ENCODE data around the gene AMACR.

Gene AMACR

DNA sequence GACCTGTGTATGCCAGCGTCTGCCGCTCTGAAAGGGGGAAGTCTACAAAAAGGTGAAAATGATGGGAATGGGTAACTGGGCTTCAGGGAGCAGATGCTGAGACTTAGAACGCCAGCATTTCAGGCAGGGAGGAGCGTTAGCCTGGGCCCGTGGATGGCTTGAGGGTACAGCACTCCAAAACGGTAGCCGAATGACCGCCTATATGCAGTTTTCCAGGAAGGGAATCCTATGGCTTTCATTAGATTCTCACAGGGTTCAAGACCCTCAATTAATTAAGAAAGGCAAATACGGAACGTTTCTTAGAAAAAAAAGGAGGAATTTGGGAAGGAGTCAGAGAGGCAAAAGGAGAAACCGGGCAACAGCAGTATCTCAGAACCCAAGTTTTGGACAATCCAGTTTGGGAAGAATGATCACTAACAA, 639 bp downstream of the AMACR start:
- DNase-seq (ENCODE audit: low read depth in 2 of 2), result no peak

- no peak for DNase-seq (ENCODE audit: low read depth in 2 of 2)
Measured at GRCh38 chr5:34005681-34006080, 2.2 kb downstream of the AMACR start.

DNA sequence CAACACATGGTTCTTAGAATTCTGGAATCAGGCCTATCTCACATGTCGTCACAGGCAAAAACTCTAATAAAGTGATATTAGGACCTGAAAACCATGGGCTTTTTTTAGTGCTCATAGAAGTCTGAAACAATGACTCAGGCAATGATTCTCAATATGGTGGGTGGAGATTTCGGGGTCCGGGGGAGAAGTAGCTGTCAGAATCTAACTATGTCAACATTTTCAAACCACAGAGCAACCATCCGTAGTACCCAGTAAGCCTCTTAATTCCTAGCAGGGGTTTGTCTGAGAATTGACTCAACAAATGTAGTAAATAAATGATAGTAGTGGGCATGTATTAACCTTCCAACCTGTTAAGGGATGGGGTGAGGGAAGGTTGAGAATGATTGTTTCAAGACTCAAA, 2.6 kb downstream of the AMACR start:
- no peak for DNase-seq (ENCODE audit: low read depth in 2 of 2)

GRCh38 chr5:34003941-34004340, 3.9 kb downstream of the AMACR start:
- no peak for DNase-seq (ENCODE audit: low read depth in 2 of 2)

GRCh38 chr5:34002629-34003328, 5.1 kb downstream of the AMACR start:
- no peak for DNase-seq (ENCODE audit: low read depth in 2 of 2)

DNA sequence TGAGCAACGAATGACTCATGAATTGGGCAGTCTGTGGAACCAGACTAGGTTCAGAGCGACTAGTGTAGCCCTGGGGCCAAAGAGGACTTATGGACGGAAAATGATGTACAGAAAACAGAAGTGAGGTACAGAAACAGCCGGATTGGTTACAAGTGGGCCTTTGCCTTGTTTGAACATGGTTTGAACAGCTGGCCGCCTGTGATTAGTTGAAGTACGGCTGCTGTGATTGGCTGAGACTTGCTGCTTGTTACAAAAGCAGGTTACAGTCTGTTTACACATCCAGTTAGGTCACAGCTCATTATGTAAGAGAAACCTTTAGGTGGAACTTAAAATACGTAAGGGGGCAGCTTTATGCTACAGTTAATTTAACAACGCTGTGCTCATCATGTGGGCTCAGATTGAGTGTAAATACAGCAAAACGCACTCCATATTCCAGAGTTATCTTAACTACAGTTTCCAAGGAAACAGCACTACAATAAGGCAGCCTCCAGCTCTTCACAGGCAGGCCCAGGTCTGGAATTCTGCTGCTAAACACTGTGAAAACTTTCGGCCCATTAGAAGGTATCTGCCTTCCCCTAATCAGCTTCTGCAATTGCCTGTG, 6.5 kb downstream of the AMACR start:
- DNase-seq (ENCODE audit: low read depth in 2 of 2), result no peak

GRCh38 chr5:33999978-34000377, 7.9 kb downstream of the AMACR start:
- DNase-seq (ENCODE audit: low read depth in 2 of 2), result no peak

GRCh38 chr5:33997331-33997983, 10.4 kb downstream of the AMACR start:
- no peak for DNase-seq (ENCODE audit: low read depth in 2 of 2)

DNA sequence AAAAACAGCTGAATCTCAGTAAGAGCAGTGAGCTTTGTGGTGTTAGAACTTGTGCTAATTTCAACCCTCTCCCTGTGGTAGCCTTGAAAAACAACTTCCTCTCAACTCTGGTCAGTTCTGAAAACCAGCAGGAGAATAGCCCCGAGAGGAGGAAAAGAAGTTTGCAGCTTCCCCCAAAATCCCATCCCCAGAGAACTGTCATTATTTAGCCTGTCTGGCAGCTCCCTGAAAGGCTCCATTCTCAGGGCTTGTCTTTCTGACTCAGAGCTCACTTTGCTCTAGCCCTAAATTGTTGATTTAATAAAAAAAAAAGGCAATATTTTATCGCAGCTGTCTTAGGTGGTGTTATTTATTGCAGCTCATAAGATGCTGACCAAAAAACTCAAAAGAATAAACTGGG, 12.0 kb downstream of the AMACR start:
- DNase-seq (ENCODE audit: low read depth in 2 of 2), result no peak

DNA sequence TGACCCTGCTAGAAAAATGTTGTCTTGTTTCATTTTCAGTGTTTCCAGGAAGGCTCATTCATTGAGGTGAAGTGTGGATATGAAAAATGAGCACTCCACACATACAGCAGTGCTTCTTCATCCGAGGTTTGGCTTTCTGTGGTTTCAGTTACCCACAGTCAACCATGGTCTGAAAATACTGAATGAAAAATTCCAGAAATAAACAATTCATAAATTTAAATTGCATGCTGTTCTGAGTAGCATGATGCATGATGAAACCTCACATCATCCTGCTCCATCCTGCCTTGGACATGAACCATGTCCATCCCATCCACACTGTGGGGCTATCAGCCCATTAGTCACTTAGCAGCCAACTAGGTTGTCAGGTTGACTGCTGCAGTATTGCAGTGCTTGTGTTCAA, 13.0 kb downstream of the AMACR start:
- no peak for DNase-seq (ENCODE audit: low read depth in 2 of 2)

GRCh38 chr5:33992864-33993263, 15.0 kb downstream of the AMACR start:
- no peak for DNase-seq (ENCODE audit: low read depth in 2 of 2)

DNA sequence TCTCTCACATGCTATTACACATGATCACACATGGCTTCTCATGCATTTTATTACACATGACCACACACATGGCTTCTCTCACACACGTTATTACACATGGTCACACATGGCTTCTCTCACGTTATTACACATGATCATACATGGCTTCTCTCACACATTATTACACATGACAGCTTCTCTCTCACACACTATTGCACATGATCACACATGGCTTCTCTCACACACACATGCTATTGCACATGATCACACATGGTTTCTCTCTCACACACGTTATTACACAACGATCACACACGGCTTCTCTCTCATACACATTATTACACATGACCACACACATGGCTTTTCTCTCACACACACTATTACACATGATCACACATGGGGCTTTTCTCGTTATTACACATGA, 22.4 kb downstream of the AMACR start:
- no peak for DNase-seq (ENCODE audit: low read depth in 2 of 2)

DNA sequence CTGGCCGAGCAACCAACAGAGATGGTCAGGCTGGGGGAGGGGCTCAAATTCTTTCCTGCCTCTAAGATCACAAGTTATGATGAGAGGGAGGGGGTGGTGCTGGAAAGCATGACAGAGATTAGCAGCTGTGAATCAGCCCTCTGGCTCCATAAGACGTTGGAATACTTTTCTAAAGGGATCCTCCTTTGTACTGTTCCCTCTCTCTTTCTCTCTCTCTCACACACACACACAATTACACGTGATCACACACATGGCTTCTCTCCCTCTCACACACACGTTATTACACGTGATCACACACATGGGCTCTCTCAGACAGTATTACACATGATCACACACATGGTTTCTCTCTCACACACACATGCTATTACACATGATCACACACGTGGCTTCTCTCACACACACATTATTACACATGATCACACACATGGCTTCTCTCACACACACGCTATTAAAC, 23.2 kb downstream of the AMACR start, which contains the start of gene SLC45A2:
Gene SLC45A2, minus strand, starts transcription at position 23 of the 454 bp plus-strand sequence. CDS start 110 bp downstream, outside the sequence.
- no peak for DNase-seq (ENCODE audit: low read depth in 2 of 2)

GRCh38 chr5:33984178-33984577, 23.7 kb downstream of the AMACR start:
- no peak for DNase-seq (ENCODE audit: low read depth in 2 of 2)

- DNase-seq (ENCODE audit: low read depth in 2 of 2), result no peak
Measured at GRCh38 chr5:33981408-33982162, 26.3 kb downstream of the AMACR start.

DNA sequence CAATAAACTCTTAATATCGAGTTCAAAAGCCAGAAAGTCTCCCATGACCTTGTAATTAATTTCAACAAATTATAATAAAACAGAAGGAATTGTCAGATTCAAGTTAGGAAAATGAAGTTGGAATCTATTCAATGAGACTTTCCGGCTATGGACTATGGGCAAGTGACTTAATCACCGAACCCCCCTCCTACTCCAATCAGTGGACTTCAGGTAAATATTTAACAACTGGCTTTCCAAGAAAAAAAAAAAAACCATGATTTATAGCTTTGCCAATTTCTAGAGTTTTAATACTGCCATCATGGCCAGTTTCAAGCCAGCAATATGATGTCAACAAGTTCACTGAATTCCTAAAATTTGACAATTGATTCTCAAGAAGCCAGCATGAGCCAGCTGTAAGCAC, 27.8 kb downstream of the AMACR start:
- DNase-seq (ENCODE audit: low read depth in 2 of 2), result no peak

DNA sequence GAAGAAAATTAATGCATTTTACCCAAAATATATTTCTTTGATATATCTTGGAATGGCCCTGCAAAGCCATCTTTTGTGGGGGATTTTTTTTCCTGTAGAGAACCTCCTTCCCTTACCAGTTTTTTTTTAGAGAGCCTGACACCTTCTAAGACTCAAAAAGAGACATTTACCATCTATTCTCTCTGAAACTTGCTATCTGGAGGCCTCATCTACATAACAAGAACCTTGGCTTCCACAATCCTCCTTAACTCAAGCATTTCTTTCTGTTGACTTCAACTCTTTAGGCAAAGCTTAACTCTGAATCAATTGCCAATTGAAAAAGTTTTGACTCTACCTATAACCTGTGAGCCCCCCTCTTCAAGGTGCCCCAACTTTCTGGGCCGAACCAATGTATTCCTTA, 29.5 kb downstream of the AMACR start:
- DNase-seq (ENCODE audit: low read depth in 2 of 2), result no peak

- no peak for DNase-seq (ENCODE audit: low read depth in 2 of 2)
Measured at GRCh38 chr5:33976307-33976706, 31.5 kb downstream of the AMACR start.

DNA sequence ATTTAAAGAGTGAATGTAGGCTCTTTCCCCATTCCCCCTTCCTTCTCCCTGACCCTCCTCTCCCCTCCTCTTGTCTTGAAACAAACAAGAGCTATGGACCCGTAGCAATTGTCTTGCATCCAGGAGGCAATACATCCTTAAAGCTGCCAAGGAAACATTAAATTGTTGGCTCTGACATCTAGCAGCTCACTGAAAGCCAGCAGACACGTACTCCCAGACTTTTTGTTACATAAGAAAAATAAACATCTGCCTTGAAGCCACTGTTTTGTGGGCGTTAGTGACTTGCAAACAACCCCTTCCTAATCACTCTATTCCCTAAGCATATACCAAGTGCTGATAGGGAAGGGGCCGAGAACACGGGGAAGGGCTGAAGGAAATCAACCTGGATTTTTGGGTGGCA, 32.0 kb downstream of the AMACR start:
- no peak for DNase-seq (ENCODE audit: low read depth in 2 of 2)

GRCh38 chr5:33973271-33973670, 34.6 kb downstream of the AMACR start:
- no peak for DNase-seq (ENCODE audit: low read depth in 2 of 2)

- no peak for DNase-seq (ENCODE audit: low read depth in 2 of 2)
Measured at GRCh38 chr5:33969572-33970452, 38.0 kb downstream of the AMACR start.

Measured in stimulated activated CD8-positive, alpha-beta memory T cell treated with anti-CD3 and anti-CD28 coated beads, Interleukin-2, amount 100 ng/mL, for 1 hour (primary cell).